HCT116 (cell line): ENCODE data around the gene SDK1. TPM values are rescaled to one million over a fixed set of nuclear protein-coding genes. Genes with fewer than 3 reads are reported as not detected.

Experiments
- ATAC-seq: fragments of 200-7000 bp; cut with Tn5 transposase; 2 replicates; pipeline ENCODE4 v1.9.1; 2020; ENCODE audit warnings: mild to moderate bottlenecking, moderate library complexity
- BruUV-seq: library from RNA; stranded (reverse); fragments of 400-500 nt; replicated peaks from 2 replicates; lab custom pipeline; 2021; lab: Mats Ljungman, UMichigan
- CTCF ChIA-PET: fragments of 300-600 bp; sonication (Branson Sonifier 250); formaldehyde crosslinking; loops from one replicate; lab custom pipeline; 2021; ENCODE audit warnings: antibody characterized with exemption; lab: Charles Lee
- POLR2A ChIA-PET: fragments of 300-600, 350-600 bp; sonication (Branson Sonifier 250); formaldehyde crosslinking; loops from one replicate; lab custom pipeline; 2021; ENCODE audit warnings: antibody characterized with exemption; lab: Charles Lee
- RAD21 ChIA-PET, 2 experiments: fragments of 300-600 bp; sonication (Branson Sonifier 250); formaldehyde crosslinking; loops; one replicate each; lab custom pipeline; 2023; ENCODE audit warnings: low total read pairs in 2 of 2; ENCODE audit not compliant: uncharacterized antibody in 2 of 2, unreplicated experiment in 2 of 2, low non-redundant PET in 1 of 2; lab: Charles Lee
- DNase-seq: peaks from one replicate; pipeline ENCODE4 v3.0.0-alpha.2; 2010; ENCODE audit warnings: low read depth, low spot score
- H2AFZ ChIP-seq: fragments of 200-600 bp; shearing (Covaris generic), sonication (generic); 2 replicates; pipeline ENCODE4 v1.6.1; 2017; ENCODE audit warnings: low read depth, mixed run types, mixed read lengths, antibody characterized with exemption, low read length; ENCODE audit not compliant: poor library complexity, severe bottlenecking
- H3K27ac ChIP-seq: 2 replicates; pipeline ENCODE4 v1.5.1; 2012; ENCODE audit warnings: low read depth, low read length
- H3K27me3 ChIP-seq: fragments of 200-600 bp; sonication (generic); 2 replicates; pipeline ENCODE4 v1.6.1; 2016; ENCODE audit warnings: mixed run types, low read length, mixed read lengths; ENCODE audit not compliant: insufficient read depth
- H3K36me3 ChIP-seq, 2 experiments: fragments of 200-500 bp in 1 of 2; fragments of 200-600 bp in 1 of 2; sonication (Bioruptor generic) in 1 of 2; sonication (generic) in 1 of 2; 2 replicates each; pipeline versions ENCODE4 v1.5.1 to v1.6.1; 2014 to 2016; ENCODE audit warnings: low read length in 2 of 2, inconsistent platforms in 1 of 2, mixed read lengths in 1 of 2, mixed run types in 1 of 2; ENCODE audit not compliant: insufficient read depth in 2 of 2, control insufficient read depth in 1 of 2
- H3K4me1 ChIP-seq, 2 experiments: fragments of 200-600 bp in 1 of 2; sonication (generic) in 1 of 2; 2 replicates each; pipeline versions ENCODE4 v1.5.1 to v1.6.1; 2012 to 2017; ENCODE audit warnings: low read length in 2 of 2, inconsistent platforms in 1 of 2, mild to moderate bottlenecking in 1 of 2, mixed read lengths in 1 of 2, mixed run types in 1 of 2, moderate library complexity in 1 of 2; ENCODE audit not compliant: insufficient read depth in 2 of 2, control insufficient read depth in 1 of 2
- H3K4me2 ChIP-seq: fragments of 200-600 bp; sonication (generic); 2 replicates; pipeline ENCODE4 v1.6.1; 2017; ENCODE audit warnings: mixed run types, low read length, mixed read lengths
- H3K4me3 ChIP-seq, 2 experiments: fragments of 200-600 bp in 1 of 2; sonication (generic) in 1 of 2; replicated peaks in 1 of 2; 2 replicates each; pipeline ENCODE4 v1.5.1; 2011 to 2016; ENCODE audit warnings: low read length in 2 of 2, control low read depth in 1 of 2, low read depth in 1 of 2, mild to moderate bottlenecking in 1 of 2, mixed read lengths in 1 of 2, mixed run types in 1 of 2
- H3K79me2 ChIP-seq: fragments of 200-600 bp; sonication (generic); 2 replicates; pipeline ENCODE4 v1.6.1; 2017; ENCODE audit warnings: mild to moderate bottlenecking, mixed run types, low read length, moderate library complexity, mixed read lengths; ENCODE audit not compliant: insufficient read depth
- H3K9ac ChIP-seq: fragments of 200-600 bp; sonication (generic); 2 replicates; pipeline ENCODE4 v1.6.1; 2016; ENCODE audit warnings: low read length, mixed read lengths
- H3K9me2 ChIP-seq: fragments of 200-600 bp; sonication (generic), shearing (Covaris generic); 2 replicates; pipeline ENCODE4 v1.6.1; 2017; ENCODE audit warnings: mixed run types, mild to moderate bottlenecking, moderate library complexity; ENCODE audit not compliant: insufficient read depth
- H3K9me3 ChIP-seq, 2 experiments: fragments of 200-500 bp in 1 of 2; fragments of 200-600 bp in 1 of 2; sonication (Bioruptor generic) in 1 of 2; sonication (generic) in 1 of 2; 2 replicates each; pipeline ENCODE4 v1.6.1; 2014 to 2017; ENCODE audit warnings: low read length in 2 of 2, mixed read lengths in 2 of 2, inconsistent platforms in 1 of 2, low read depth in 1 of 2, mild to moderate bottlenecking in 1 of 2, mixed run types in 1 of 2, moderate library complexity in 1 of 2; ENCODE audit not compliant: control insufficient read depth in 1 of 2, insufficient read depth in 1 of 2
- H4K20me1 ChIP-seq: fragments of 200-600 bp; sonication (generic), shearing (Covaris generic); 2 replicates; pipeline ENCODE4 v1.6.1; 2017; ENCODE audit warnings: mixed run types, mild to moderate bottlenecking, moderate library complexity; ENCODE audit not compliant: insufficient read depth
- ATF3 ChIP-seq: IDR thresholded peaks from 2 replicates; pipeline ENCODE4 v1.6.1; 2012
- CEBPB ChIP-seq: IDR thresholded peaks from 2 replicates; pipeline ENCODE4 v1.6.1; 2012; ENCODE audit warnings: low read depth
- EZH2 ChIP-seq: fragments of 200-600 bp; sonication (generic); IDR thresholded peaks from 2 replicates; pipeline ENCODE4 v1.6.1; 2017; ENCODE audit warnings: antibody characterized with exemption, mixed run types
- EZH2phosphoT487 ChIP-seq: fragments of 200-600 bp; IDR thresholded peaks from 2 replicates; pipeline ENCODE4 v1.6.1; 2018; ENCODE audit warnings: antibody characterized with exemption, borderline replicate concordance
- JUND ChIP-seq: IDR thresholded peaks from 2 replicates; pipeline ENCODE4 v1.6.1; 2012
- MAX ChIP-seq: IDR thresholded peaks from 2 replicates; pipeline ENCODE4 v1.6.1; 2012
- POLR2A ChIP-seq: IDR thresholded peaks from 2 replicates; pipeline ENCODE4 v1.7.0; 2011; ENCODE audit warnings: borderline replicate concordance; ENCODE audit not compliant: insufficient read depth, insufficient read length; ENCODE audit errors: extremely low read depth
- POLR2AphosphoS5 ChIP-seq: IDR thresholded peaks from 2 replicates; pipeline ENCODE4 v1.6.1; 2011; ENCODE audit warnings: mild to moderate bottlenecking, low read depth, low read length, moderate library complexity
- RAD21 ChIP-seq: IDR thresholded peaks from 2 replicates; pipeline ENCODE4 v1.6.1; 2012; ENCODE audit warnings: low read depth, mild to moderate bottlenecking
- SIN3A ChIP-seq: IDR thresholded peaks from 2 replicates; pipeline ENCODE4 v1.6.1; 2012; ENCODE audit warnings: low read depth
- TCF7L2 ChIP-seq: IDR thresholded peaks from 2 replicates; pipeline ENCODE4 v1.7.0; 2011; ENCODE audit warnings: borderline replicate concordance, inconsistent platforms; ENCODE audit not compliant: insufficient read depth, insufficient read length; ENCODE audit errors: extremely low read depth
- ZBTB33 ChIP-seq: IDR thresholded peaks from 2 replicates; pipeline ENCODE4 v1.6.1; 2011; ENCODE audit warnings: mild to moderate bottlenecking, low read length, moderate library complexity; ENCODE audit not compliant: insufficient replicate concordance; ENCODE audit errors: extremely low read depth
- ZFX ChIP-seq: fragments of 450-650 bp; IDR thresholded peaks from 2 replicates; pipeline ENCODE4 v1.6.1; 2017
- intact Hi-C: fragments of 100-400 bp; cut with micrococcal nuclease; formaldehyde crosslinking; loops from 2 replicates; pipeline ENCODE4 v1.10.0; 2022
- total RNA-seq: library from RNA; stranded (reverse); gene quantifications from one replicate; pipeline ENCODE4 v1.2.1, GENCODE V29; 2021; ENCODE audit not compliant: unreplicated experiment

Gene SDK1
- total RNA-seq, 1 experiment from 2014 or later = 0.05 TPM

GRCh38 chr7:4076701-4077294 is 775.7 kb downstream of the SDK1 start:
- no peaks in the 10 kb centered on the region for H3K9me2 ChIP-seq
- H3K9ac ChIP-seq = no peak overlapping the region
- CTCF ChIA-PET = no interaction called here
- no peak overlapping the region for H2AFZ ChIP-seq
- no TSS peak for BruUV-seq
- RAD21 ChIA-PET = no interaction called here
- no peaks in the 10 kb centered on the region for H3K9me3 ChIP-seq
- no peaks in the 10 kb centered on the region for H3K4me1 ChIP-seq
- no peak overlapping the region for H3K4me3 ChIP-seq
- ATAC-seq (no peak), DNase-seq (no peak)
- H3K27ac ChIP-seq = no peak overlapping the region
- POLR2A ChIA-PET = no interaction called here
- no peaks in the 10 kb centered on the region for H3K27me3 ChIP-seq
- intact Hi-C loops = no loop called here
- no peaks in the 10 kb centered on the region for H3K36me3 ChIP-seq
- no peaks in the 10 kb centered on the region for H4K20me1 ChIP-seq
- no peak overlapping the region for H3K4me2 ChIP-seq
- H3K79me2 ChIP-seq = no peaks in the 10 kb centered on the region
- TF ChIP-seq MAX (no peak), POLR2A (no peak), ATF3 (no peak), RAD21 (no peak), EZH2phosphoT487 (no peak), SIN3A (no peak), POLR2AphosphoS5 (no peak), JUND (no peak), ZFX (no peak), EZH2 (no peak), CEBPB (no peak), ZBTB33 (no peak), TCF7L2 (no peak)
